Measurements from ENCODE around the gene ZNF628. TPM values are rescaled to one million over a fixed set of nuclear protein-coding genes. Genes with fewer than 3 reads are reported as not detected.

ZNF628 gene
- total and polyA plus RNA-seq, 2 of the 8 experiments (the other 6 are each of a cell fraction or from before 2014, with no cell fraction given), result 1.7 to 10.8 TPM

GRCh38 chr19:55434356-55434919, 42.0 kb upstream of the ZNF628 start:
- H3K79me2 ChIP-seq (ENCODE audit: control insufficient read depth in 1 of 2, insufficient read depth in 2 of 2, low read length in 2 of 2), result no peaks in the 10 kb centered on the region
- H3K4me1 ChIP-seq (replicated peaks in 1 of 4; ENCODE audit: control insufficient read depth in 3 of 4, insufficient read depth in 4 of 4, low read length in 3 of 4), result peaks cover 0 to 6% (median 2%) of the 10 kb centered on the region in 4 experiments; a peak in 2 of 7 replicates
- H3K9me3 ChIP-seq (ENCODE audit: insufficient read depth in 2 of 2, low read depth in 1 of 2, low read length in 1 of 2), result 0 out of 4 replicates have a peak, but pooled peaks cover 0 to 9% of the 10 kb centered on the region in 2 experiments
- no peak overlapping the region for H3K27ac ChIP-seq (ENCODE audit: low read depth, low read length)
- H3K36me3 ChIP-seq (ENCODE audit: control insufficient read depth in 2 of 4, insufficient read depth in 4 of 4, low read length in 3 of 4), result no peaks in the 10 kb centered on the region
- POLR2A ChIA-PET (ENCODE audit: partially characterized antibody), result no interaction called here
- no peak overlapping the region for H3K14ac ChIP-seq (ENCODE audit: insufficient read length)
- CTCF ChIA-PET (ENCODE audit: partially characterized antibody), result no interaction called here
- peak overlapping the region; percentile 65 for H4K91ac ChIP-seq (replicated peaks; ENCODE audit: insufficient read length, low read length)
- FAIRE-seq, result peak; percentile 48
- H4K5ac ChIP-seq (ENCODE audit: insufficient read length, low read depth, low read length), result no peak overlapping the region
- H3K18ac ChIP-seq (ENCODE audit: extremely low read depth, low read length), result no peak overlapping the region
- no peak overlapping the region for H3K4me3 ChIP-seq (ENCODE audit: extremely low read depth in 1 of 4, insufficient read depth in 2 of 4, low read depth in 3 of 4, low read length in 4 of 4)
- H3K56ac ChIP-seq (replicated peaks; ENCODE audit: insufficient read length, low read depth, low read length), result peak overlapping the region; percentile 100
- no peak overlapping the region for H3K23ac ChIP-seq (ENCODE audit: insufficient read length)
- 0 out of 2 replicates have a peak overlapping the region, but pooled peaks have one; percentile 1 for H2BK12ac ChIP-seq (ENCODE audit: low read depth, low read length)
- H4K20me1 ChIP-seq (replicated peaks in 1 of 2; ENCODE audit: control insufficient read depth in 1 of 2, insufficient read depth in 2 of 2, low read length in 2 of 2), result peaks cover 2 to 22% of the 10 kb centered on the region in 2 experiments
- peaks cover 13% of the 10 kb centered on the region; the same call in 1 of the 2 replicates for H3K23me2 ChIP-seq (ENCODE audit: low read depth, low read length)
- no peak overlapping the region for H2BK20ac ChIP-seq (ENCODE audit: low read length)
- H3K4me2 ChIP-seq (ENCODE audit: insufficient read depth in 1 of 2, low read depth in 2 of 2, low read length in 2 of 2), result no peak overlapping the region
- H2AK5ac ChIP-seq (ENCODE audit: low read depth, low read length), result 0 out of 2 replicates have a peak overlapping the region, but pooled peaks have one; percentile 1
- peaks cover 4 to 15% (median 12%) of the 10 kb centered on the region in 4 experiments; a peak in 6 of 7 replicates for H3K27me3 ChIP-seq (replicated peaks in 1 of 4; ENCODE audit: control insufficient read depth in 3 of 4, extremely low read depth in 1 of 4, insufficient read depth in 3 of 4, low read length in 3 of 4)
- 86% methylated on average over 4 of the region's 4 CpGs; no CpG with 5 or more reads in 1 of the 2 experiments for WGBS, 2 experiments (ENCODE audit: extremely low coverage in 1 of 2, insufficient coverage in 1 of 2, insufficient read length in 1 of 2, insufficient replicate concordance in 2 of 2, low coverage in 1 of 2, low lambda C conversion rate in 2 of 2, missing lambda C conversion rate in 1 of 2)
- DNase-seq (ENCODE audit: low read depth in 1 of 2, low spot score in 2 of 2), result no peak
- peak overlapping the region; percentile 16; the same call in 1 of the 2 replicates for H2BK15ac ChIP-seq (ENCODE audit: low read length)
- H3K4ac ChIP-seq (replicated peaks; ENCODE audit: insufficient read length, low read depth, low read length), result no peak overlapping the region
- H2BK120ac ChIP-seq (replicated peaks; ENCODE audit: low read depth, low read length), result no peak overlapping the region
- no peak overlapping the region for H2AFZ ChIP-seq (ENCODE audit: low read length)
- H4K8ac ChIP-seq (ENCODE audit: extremely low read depth, insufficient read depth, low read length), result no peak overlapping the region
- no peak overlapping the region; a peak in 1 of 7 replicates for H3K9ac ChIP-seq (replicated peaks in 1 of 4; ENCODE audit: extremely low read depth in 1 of 4, low read depth in 3 of 4, low read length in 3 of 4)
- H3K79me1 ChIP-seq (ENCODE audit: low read depth, low read length), result peaks cover 6% of the 10 kb centered on the region
- H2BK5ac ChIP-seq (ENCODE audit: low read depth, low read length), result no peak overlapping the region
